AG04449 (cell line): ENCODE data around the gene OAF.

Experiments used
- CTCF ChIA-PET: fragments of 350-600 bp; formaldehyde crosslinking; extraction: SDS; loops from one replicate; lab custom pipeline; 2021; ENCODE audit warnings: antibody characterized with exemption; lab: Yijun Ruan, JAX
- POLR2A ChIA-PET: fragments of 400-600, 350-600 bp; formaldehyde crosslinking; extraction: SDS; loops from one replicate; lab custom pipeline; 2020; ENCODE audit warnings: antibody characterized with exemption, inconsistent platforms; lab: Yijun Ruan, JAX
- DNase-seq: peaks from one replicate; pipeline ENCODE4 v3.0.0-alpha.2; 2010; ENCODE audit warnings: low read depth, low spot score
- H3K4me3 ChIP-seq: 2 replicates; pipeline ENCODE4 v1.5.1; 2011; ENCODE audit warnings: low read depth, mild to moderate bottlenecking, control low read depth, low read length
- TF ChIP-seq, protein P1 (sequence below): IDR thresholded peaks from one replicate; pipeline ENCODE4 v1.5.1; 2011; ENCODE audit warnings: mild to moderate bottlenecking, moderate library complexity, low read length, control low read depth, inconsistent platforms; ENCODE audit not compliant: insufficient read depth; ENCODE audit errors: missing control alignments

OAF gene

DNA sequence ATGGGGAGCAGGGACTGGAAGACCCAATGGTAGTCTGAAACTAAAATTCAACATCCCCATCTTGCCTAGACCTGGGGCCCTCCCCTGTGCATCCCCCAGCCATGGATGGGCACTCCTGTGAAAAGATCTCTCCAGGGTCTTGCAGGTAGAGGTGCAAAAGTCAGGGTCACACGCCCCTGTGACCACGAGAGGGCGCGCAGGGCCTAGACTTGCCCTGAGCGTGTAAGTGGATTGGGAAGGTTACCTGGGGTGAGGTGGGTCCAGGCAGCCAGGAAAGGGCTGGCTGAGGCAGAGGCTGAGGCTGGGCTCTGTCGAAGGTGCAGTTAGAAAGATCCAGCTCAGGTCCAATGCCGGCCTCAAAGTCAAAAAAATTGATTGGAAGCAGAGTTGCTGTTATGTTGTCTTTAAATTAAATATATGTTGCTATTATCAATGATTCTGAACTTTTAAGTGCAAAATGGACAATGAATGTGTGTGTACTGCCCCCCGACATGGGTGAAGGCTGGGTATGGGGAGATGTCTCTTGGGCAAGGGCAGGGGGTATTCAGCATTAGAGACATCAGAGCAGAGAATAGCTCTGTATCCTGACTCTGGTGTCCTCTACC lies 24.3 kb downstream of the OAF start:
- POLR2A ChIA-PET = no interaction called here

GRCh38 chr11:120236169-120237107 lies 25.6 kb downstream of the OAF start:
- ChIA-PET CTCF (interaction anchor here (0.8 to 45.4 kb wide), 19 partner anchors 11 to 449 kb away, joined by 3 to 1135 read pairs (median 4); no protein-coding TSS in a partner anchor), POLR2A (no interaction called here)
- no peak overlapping the region for H3K4me3 ChIP-seq
- TF ChIP-seq, protein P1, sequence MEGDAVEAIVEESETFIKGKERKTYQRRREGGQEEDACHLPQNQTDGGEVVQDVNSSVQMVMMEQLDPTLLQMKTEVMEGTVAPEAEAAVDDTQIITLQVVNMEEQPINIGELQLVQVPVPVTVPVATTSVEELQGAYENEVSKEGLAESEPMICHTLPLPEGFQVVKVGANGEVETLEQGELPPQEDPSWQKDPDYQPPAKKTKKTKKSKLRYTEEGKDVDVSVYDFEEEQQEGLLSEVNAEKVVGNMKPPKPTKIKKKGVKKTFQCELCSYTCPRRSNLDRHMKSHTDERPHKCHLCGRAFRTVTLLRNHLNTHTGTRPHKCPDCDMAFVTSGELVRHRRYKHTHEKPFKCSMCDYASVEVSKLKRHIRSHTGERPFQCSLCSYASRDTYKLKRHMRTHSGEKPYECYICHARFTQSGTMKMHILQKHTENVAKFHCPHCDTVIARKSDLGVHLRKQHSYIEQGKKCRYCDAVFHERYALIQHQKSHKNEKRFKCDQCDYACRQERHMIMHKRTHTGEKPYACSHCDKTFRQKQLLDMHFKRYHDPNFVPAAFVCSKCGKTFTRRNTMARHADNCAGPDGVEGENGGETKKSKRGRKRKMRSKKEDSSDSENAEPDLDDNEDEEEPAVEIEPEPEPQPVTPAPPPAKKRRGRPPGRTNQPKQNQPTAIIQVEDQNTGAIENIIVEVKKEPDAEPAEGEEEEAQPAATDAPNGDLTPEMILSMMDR = no peak
- DNase-seq = no peak

More for the DNA sequence above, 24.3 kb downstream of the OAF start:
- CTCF ChIA-PET = interaction anchor here (0.8 to 45.4 kb wide), 20 partner anchors 10 to 88 kb away, joined by 3 to 1135 read pairs (median 4); no protein-coding TSS in a partner anchor
- TF ChIP-seq, protein P1 = peak; percentile 90
- no peak for DNase-seq
- H3K4me3 ChIP-seq = no peak overlapping the region

- H3K4me3 ChIP-seq = no peak overlapping the region
- TF ChIP-seq, protein P1 = no peak
- no peak for DNase-seq
- POLR2A ChIA-PET = no interaction called here
- CTCF ChIA-PET = interaction anchor here (0.8 to 45.4 kb wide), 6 partner anchors 8 to 70 kb away, joined by 3 to 1135 read pairs (median 54); no protein-coding TSS in a partner anchor
Observed at GRCh38 chr11:120238968-120239620, 28.3 kb downstream of the OAF start.

DNA sequence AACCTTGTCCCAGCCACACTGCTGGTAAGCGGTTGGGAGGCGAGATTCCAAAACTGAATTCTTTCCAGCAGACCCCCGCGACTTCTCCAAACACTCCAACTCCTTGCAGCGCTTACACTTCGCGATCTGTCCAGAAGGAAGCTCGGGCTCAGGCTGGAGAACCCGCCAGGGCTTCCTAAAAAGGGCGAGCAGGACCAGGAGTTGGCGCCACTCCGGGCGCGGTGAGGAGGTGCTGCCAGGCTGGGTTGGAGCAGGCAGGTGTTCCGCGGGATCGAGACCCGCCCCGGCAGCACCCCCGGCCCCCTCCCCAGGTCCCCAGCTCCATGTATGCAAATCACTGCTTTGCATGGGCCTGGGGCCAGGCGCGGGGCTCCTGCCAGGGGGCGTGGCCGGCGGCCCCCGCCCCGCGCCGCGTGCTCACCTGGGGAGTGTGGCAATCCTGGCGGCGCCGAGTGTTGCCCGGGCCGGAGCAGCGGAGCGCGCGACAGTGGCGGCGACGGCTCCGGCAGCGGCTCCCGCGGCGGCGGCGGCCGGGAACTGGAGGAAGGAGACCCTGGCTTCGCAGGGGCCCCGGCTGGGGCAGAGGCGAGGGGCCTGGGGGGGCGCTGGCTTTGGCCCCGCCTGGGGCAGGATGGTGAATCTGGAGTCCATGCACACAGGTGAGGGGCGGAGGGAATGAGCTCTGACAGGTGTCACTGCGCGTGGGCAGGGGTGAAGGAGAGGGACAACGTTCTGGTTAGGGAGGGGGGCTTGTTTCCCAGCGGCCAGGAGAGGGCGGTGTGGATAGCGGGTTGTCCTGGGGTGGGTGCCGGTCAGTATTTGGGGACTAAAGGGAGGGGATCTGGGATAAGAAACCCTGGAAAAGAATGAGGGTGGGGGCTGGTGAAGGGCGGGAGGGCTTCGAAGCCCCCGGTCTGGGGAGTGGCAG lies 29.1 kb downstream of the OAF start, which contains the start of gene POU2F3:
TSS of gene POU2F3 (plus strand) at position 428 of the 928 bp plus-strand sequence. CDS start at position 632, 204 bp downstream.
- H3K4me3 ChIP-seq = no peak within 1 kb of the TSS
- no peak for DNase-seq
- TF ChIP-seq, protein P1 = peak; percentile 3
- ChIA-PET POLR2A (no interaction called here), CTCF (interaction anchor here (0.8 to 45.4 kb wide), 4 partner anchors 8 to 59 kb away, joined by 3 to 1135 read pairs (median 6); no protein-coding TSS in a partner anchor)

DNA sequence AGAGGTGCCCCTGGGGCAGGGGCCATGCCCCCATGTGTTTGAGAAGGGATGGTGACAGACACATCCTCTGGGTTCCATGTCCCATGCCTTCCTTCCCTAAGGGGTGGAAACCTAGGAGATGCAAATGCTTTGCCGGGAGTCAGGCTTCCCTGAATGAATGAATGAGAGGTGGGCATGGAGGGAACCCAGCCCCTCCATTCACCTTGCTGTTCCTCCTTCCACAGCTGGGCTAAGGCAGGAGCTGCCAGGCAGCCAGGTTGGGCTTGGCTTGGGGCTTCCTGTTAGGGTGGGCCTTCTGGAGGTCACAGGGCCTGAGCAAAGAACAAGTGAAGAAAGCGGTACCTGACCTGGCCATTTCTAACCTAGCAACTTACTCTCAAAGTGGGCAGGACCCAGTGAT lies 30.0 kb downstream of the OAF start:
- no peak overlapping the region for H3K4me3 ChIP-seq
- TF ChIP-seq, protein P1 = no peak
- CTCF ChIA-PET = interaction anchor here (1.4 to 45.4 kb wide), 3 partner anchors 12 to 70 kb away, joined by 4 to 1135 read pairs (median 55); no protein-coding TSS in a partner anchor
- no peak for DNase-seq
- POLR2A ChIA-PET = no interaction called here
